ENCODE results near the gene ITPR1. TPM values are rescaled to one million over a fixed set of nuclear protein-coding genes. Genes with fewer than 3 reads are reported as not detected.

ITPR1 gene
- total RNA-seq, 2 donors from 2014 or later: 5.9 TPM

GRCh38 chr3:4587061-4587837 lies 94.1 kb downstream of the ITPR1 start:
- no peak overlapping the region for H3K27ac ChIP-seq (ENCODE audit: low read depth, low read length)
- peaks cover 28% of the 10 kb centered on the region for H3K27me3 ChIP-seq (ENCODE audit: control insufficient read depth, insufficient read depth, low read length, poor library complexity, severe bottlenecking)
- H3K4me1 ChIP-seq (ENCODE audit: control insufficient read depth, insufficient read depth, low read length): no peaks in the 10 kb centered on the region
- no peak for DNase-seq
- Mint-ChIP-seq H3K9me3 (no peaks in the 10 kb centered on the region), H3K4me1 (peaks cover 16% of the 10 kb centered on the region), H3K27ac (no peak overlapping the region), H3K4me3 (no peak overlapping the region), H3K27me3 (ENCODE audit: insufficient read depth) (peaks cover 47% of the 10 kb centered on the region), H3K36me3 (ENCODE audit: low read depth) (no peaks in the 10 kb centered on the region)
- no peak for TF ChIP-seq CTCF (conservative IDR thresholded peaks at IDR 0.05)
- WGBS, 2 experiments (ENCODE audit: insufficient coverage in 1 of 2, insufficient read length in 1 of 2): 77 to 81% methylated on average over 7 to 8 of the region's 8 CpGs
- no peaks in the 10 kb centered on the region for H3K36me3 ChIP-seq (ENCODE audit: control insufficient read depth, insufficient read depth, low read length)
- no peaks in the 10 kb centered on the region for H3K9me3 ChIP-seq (ENCODE audit: control insufficient read depth, low read length)
- no peak overlapping the region for H3K4me3 ChIP-seq (ENCODE audit: low read length)
- H3K9ac ChIP-seq (ENCODE audit: extremely low read depth, low read length, poor library complexity, severe bottlenecking): no peak overlapping the region

- Histone ChIP-seq H3K9me3 (ENCODE audit: control insufficient read depth, low read length) (no peaks in the 10 kb centered on the region), H3K27me3 (ENCODE audit: control insufficient read depth, insufficient read depth, low read length, poor library complexity, severe bottlenecking) (peaks cover 29% of the 10 kb centered on the region), H3K9ac (ENCODE audit: extremely low read depth, low read length, poor library complexity, severe bottlenecking) (no peak overlapping the region), H3K4me3 (ENCODE audit: low read length) (no peak overlapping the region), H3K27ac (ENCODE audit: low read depth, low read length) (no peak overlapping the region), H3K36me3 (ENCODE audit: control insufficient read depth, insufficient read depth, low read length) (no peaks in the 10 kb centered on the region), H3K4me1 (ENCODE audit: control insufficient read depth, insufficient read depth, low read length) (no peaks in the 10 kb centered on the region)
- no peak for DNase-seq
- no peak overlapping the region for H3K4me3 Mint-ChIP-seq
- H3K9me3 Mint-ChIP-seq: no peaks in the 10 kb centered on the region
- peaks cover 16% of the 10 kb centered on the region for H3K4me1 Mint-ChIP-seq
- no peak for TF ChIP-seq CTCF (conservative IDR thresholded peaks at IDR 0.05)
- peaks cover 50% of the 10 kb centered on the region for H3K27me3 Mint-ChIP-seq (ENCODE audit: insufficient read depth)
- no peak overlapping the region for H3K27ac Mint-ChIP-seq
- H3K36me3 Mint-ChIP-seq (ENCODE audit: low read depth): no peaks in the 10 kb centered on the region
Observed at GRCh38 chr3:4587838-4588105, 94.6 kb downstream of the ITPR1 start.

GRCh38 chr3:4588466-4588865 lies 95.3 kb downstream of the ITPR1 start:
- no peak for TF ChIP-seq CTCF (conservative IDR thresholded peaks at IDR 0.05)
- Mint-ChIP-seq H3K27me3 (ENCODE audit: insufficient read depth) (peaks cover 51% of the 10 kb centered on the region), H3K4me1 (peaks cover 16% of the 10 kb centered on the region), H3K27ac (no peak overlapping the region), H3K9me3 (no peaks in the 10 kb centered on the region), H3K4me3 (no peak overlapping the region), H3K36me3 (ENCODE audit: low read depth) (no peaks in the 10 kb centered on the region)
- no peaks in the 10 kb centered on the region for H3K4me1 ChIP-seq (ENCODE audit: control insufficient read depth, insufficient read depth, low read length)
- H3K36me3 ChIP-seq (ENCODE audit: control insufficient read depth, insufficient read depth, low read length): no peaks in the 10 kb centered on the region
- peaks cover 33% of the 10 kb centered on the region for H3K27me3 ChIP-seq (ENCODE audit: control insufficient read depth, insufficient read depth, low read length, poor library complexity, severe bottlenecking)
- no peak overlapping the region for H3K4me3 ChIP-seq (ENCODE audit: low read length)
- H3K9ac ChIP-seq (ENCODE audit: extremely low read depth, low read length, poor library complexity, severe bottlenecking): no peak overlapping the region
- H3K27ac ChIP-seq (ENCODE audit: low read depth, low read length): no peak overlapping the region
- no peaks in the 10 kb centered on the region for H3K9me3 ChIP-seq (ENCODE audit: control insufficient read depth, low read length)
- no peak for DNase-seq
- 91 to 93% methylated on average over 3 to 4 of the region's 4 CpGs for WGBS, 2 experiments (ENCODE audit: insufficient coverage in 1 of 2, insufficient read length in 1 of 2)
